Glomerular visceral epithelial cell (primary cell): ENCODE data around the gene ZNF613.
"Not testable (repeated sequence)": the region's sequence is repeated elsewhere in the genome, so short reads cannot be mapped to it uniquely, and the experiment has no call there.

ENCODE experiments used
- DNase-seq: peaks from one replicate; pipeline ENCODE4 v3.0.0-alpha.2; 2016; ENCODE audit errors: extremely low spot score

Gene ZNF613

GRCh38 chr19:51944798-51945552 lies 17.7 kb downstream of the ZNF613 start:
- DNase-seq: no peak

GRCh38 chr19:51946602-51947001 lies 19.3 kb downstream of the ZNF613 start:
- DNase-seq: no peak

- DNase-seq: no peak
Observed at GRCh38 chr19:51948975-51949374, 21.7 kb downstream of the ZNF613 start.

- not testable (repeated sequence) for DNase-seq
Observed at GRCh38 chr19:51957846-51958245, 30.6 kb downstream of the ZNF613 start.

- no peak for DNase-seq
Observed at GRCh38 chr19:51959791-51960190, 32.5 kb downstream of the ZNF613 start.

- not testable (repeated sequence) for DNase-seq
Observed at GRCh38 chr19:51960621-51961233, 33.5 kb downstream of the ZNF613 start.

- DNase-seq: no peak
Observed at GRCh38 chr19:51965583-51965982, 38.3 kb downstream of the ZNF613 start.

GRCh38 chr19:51970718-51971117 lies 43.4 kb downstream of the ZNF613 start:
- DNase-seq: no peak

GRCh38 chr19:51971624-51972023 lies 44.4 kb downstream of the ZNF613 start:
- DNase-seq: no peak

- not testable (repeated sequence) for DNase-seq
Observed at GRCh38 chr19:51975787-51976186, 48.5 kb downstream of the ZNF613 start.

GRCh38 chr19:51976852-51977251 lies 49.6 kb downstream of the ZNF613 start:
- DNase-seq: no peak

GRCh38 chr19:51977346-51977745 lies 50.1 kb downstream of the ZNF613 start:
- DNase-seq: no peak

GRCh38 chr19:51978882-51979281 lies 51.6 kb downstream of the ZNF613 start:
- no peak for DNase-seq

- DNase-seq: no peak
Observed at GRCh38 chr19:51980116-51980736, 53.0 kb downstream of the ZNF613 start.

- not testable (repeated sequence) for DNase-seq
Observed at GRCh38 chr19:51980926-51981325, 53.7 kb downstream of the ZNF613 start.

GRCh38 chr19:51983361-51983760 lies 56.1 kb downstream of the ZNF613 start:
- no peak for DNase-seq

- peak; percentile 93 for DNase-seq
Observed at GRCh38 chr19:51986309-51987291, 59.3 kb downstream of the ZNF613 start, which contains the start of gene ZNF350. TSS of gene ZNF350 (minus strand) at chr19:51986840. CDS start at chr19:51974360, 12,480 bp downstream.

- DNase-seq: no peak
Observed at GRCh38 chr19:51993422-51993821, 66.2 kb downstream of the ZNF613 start.

- DNase-seq: no peak
Observed at GRCh38 chr19:51994048-51994644, 66.9 kb downstream of the ZNF613 start.
